GM12872 (cell line): ENCODE measurements around the gene IL15RA.

ENCODE experiments used
- TF ChIP-seq, protein P1 (sequence below): IDR thresholded peaks from 3 replicates; pipeline ENCODE4 v1.5.1; 2011; ENCODE audit warnings: low read depth, mild to moderate bottlenecking, low read length, moderate library complexity; ENCODE audit not compliant: insufficient read depth

Gene IL15RA

GRCh38 chr10:5910323-5911100 lies 66.8 kb downstream of the IL15RA start:
- TF ChIP-seq, protein P1, sequence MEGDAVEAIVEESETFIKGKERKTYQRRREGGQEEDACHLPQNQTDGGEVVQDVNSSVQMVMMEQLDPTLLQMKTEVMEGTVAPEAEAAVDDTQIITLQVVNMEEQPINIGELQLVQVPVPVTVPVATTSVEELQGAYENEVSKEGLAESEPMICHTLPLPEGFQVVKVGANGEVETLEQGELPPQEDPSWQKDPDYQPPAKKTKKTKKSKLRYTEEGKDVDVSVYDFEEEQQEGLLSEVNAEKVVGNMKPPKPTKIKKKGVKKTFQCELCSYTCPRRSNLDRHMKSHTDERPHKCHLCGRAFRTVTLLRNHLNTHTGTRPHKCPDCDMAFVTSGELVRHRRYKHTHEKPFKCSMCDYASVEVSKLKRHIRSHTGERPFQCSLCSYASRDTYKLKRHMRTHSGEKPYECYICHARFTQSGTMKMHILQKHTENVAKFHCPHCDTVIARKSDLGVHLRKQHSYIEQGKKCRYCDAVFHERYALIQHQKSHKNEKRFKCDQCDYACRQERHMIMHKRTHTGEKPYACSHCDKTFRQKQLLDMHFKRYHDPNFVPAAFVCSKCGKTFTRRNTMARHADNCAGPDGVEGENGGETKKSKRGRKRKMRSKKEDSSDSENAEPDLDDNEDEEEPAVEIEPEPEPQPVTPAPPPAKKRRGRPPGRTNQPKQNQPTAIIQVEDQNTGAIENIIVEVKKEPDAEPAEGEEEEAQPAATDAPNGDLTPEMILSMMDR: no peak

- TF ChIP-seq, protein P1: no peak
These were observed 70.7 kb downstream of the IL15RA start for GRCh38 chr10:5906651-5907050.

GRCh38 chr10:5905854-5906507 lies 71.4 kb downstream of the IL15RA start:
- TF ChIP-seq, protein P1: no peak

GRCh38 chr10:5904227-5904626 lies 73.1 kb downstream of the IL15RA start:
- TF ChIP-seq, protein P1: no peak

DNA sequence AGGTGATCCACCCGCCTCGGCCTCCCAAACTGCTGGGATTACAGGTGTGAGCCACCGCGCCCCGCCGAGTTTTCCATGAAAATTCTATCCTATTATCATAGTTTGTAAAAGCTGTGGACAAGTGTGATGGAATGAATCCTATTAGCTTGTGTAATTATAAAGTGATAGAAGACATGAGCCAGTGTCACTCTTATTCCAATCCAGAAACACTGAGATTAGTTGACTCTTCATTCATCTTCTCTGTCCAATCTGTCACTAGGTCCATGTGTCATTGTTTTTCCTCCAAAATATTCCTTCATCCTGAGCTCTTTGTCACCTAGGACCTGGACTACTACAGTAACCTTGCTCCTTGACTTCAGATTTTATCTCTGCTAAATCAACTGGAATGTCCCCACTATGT lies 73.8 kb downstream of the IL15RA start:
- TF ChIP-seq, protein P1: no peak

DNA sequence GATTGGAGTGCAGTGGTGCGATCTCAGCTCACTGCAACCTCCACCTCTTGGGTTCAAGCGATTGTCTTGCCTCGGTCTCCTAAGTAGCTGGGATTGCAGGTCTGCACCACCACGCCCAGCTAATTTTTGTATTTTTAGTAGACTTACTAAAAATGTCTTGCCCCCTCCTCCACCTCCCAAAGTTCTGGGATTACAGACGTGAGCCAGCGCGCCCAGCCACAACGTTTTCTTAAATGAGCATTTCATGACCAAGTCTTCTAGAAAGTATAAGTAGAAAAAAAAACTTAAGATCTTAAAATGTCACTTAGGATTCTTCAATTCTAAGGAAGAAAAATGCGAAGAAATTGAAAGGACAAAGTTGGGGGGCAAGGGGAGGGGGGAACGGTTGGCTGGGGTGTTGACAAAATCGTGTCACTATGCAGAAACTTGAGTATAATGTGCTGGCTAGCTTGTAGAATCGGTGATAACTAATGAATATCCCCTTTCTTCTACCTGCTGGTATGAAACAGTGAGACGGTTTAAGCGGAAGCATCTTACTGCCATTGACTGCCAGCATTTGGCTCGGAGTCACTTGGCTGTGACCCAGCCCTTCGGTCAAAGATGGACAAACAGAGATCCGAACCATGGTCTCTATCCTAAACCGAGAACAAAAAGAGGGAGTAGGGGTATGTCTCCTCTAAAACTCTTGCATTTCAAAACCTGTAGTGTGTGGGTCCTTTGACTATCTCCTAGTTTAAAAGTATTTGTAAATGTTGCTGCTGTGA lies 74.7 kb downstream of the IL15RA start:
- TF ChIP-seq, protein P1: no peak
